LNCaP clone FGC (cell line): ENCODE results near the gene SELENOH.
"Not testable (repeated sequence)": the region's sequence is repeated elsewhere in the genome, so short reads cannot be mapped to it uniquely, and the experiment has no call there.

Experiments used
- DNase-seq: peaks from one replicate; pipeline ENCODE4 v3.0.0-alpha.2; 2011; ENCODE audit warnings: low read depth
- H3K4me3 ChIP-seq: 2 replicates; pipeline ENCODE4 v1.5.1; 2011; ENCODE audit warnings: mild to moderate bottlenecking, low read depth, low read length, control low read depth
- CTCF ChIP-seq: IDR thresholded peaks from 2 replicates; pipeline ENCODE4 v1.5.1; 2012; ENCODE audit warnings: mild to moderate bottlenecking; ENCODE audit not compliant: control insufficient read depth, insufficient read depth; ENCODE audit errors: extremely low read depth

SELENOH gene

GRCh38 chr11:57741132-57742086 is at the start of gene SELENOH:
SELENOH (plus strand) TSS chr11:57741491; CDS start chr11:57741596, 105 bp downstream.
- DNase-seq = peak; percentile 96
- H3K4me3 ChIP-seq = peak within 1 kb of the TSS; percentile 95
- no peak for TF ChIP-seq CTCF

GRCh38 chr11:57698843-57699365 is 42.4 kb upstream of the SELENOH start:
- no peak for DNase-seq
- no peak overlapping the region for H3K4me3 ChIP-seq
- TF ChIP-seq CTCF = no peak

- no peak for TF ChIP-seq CTCF
Observed at GRCh38 chr11:57699813-57700212, 41.5 kb upstream of the SELENOH start.

GRCh38 chr11:57700425-57700824 is 40.9 kb upstream of the SELENOH start:
- H3K4me3 ChIP-seq = no peak overlapping the region
- DNase-seq = no peak
- TF ChIP-seq CTCF = no peak

More at GRCh38 chr11:57699813-57700212, 41.5 kb upstream of the SELENOH start:
- H3K4me3 ChIP-seq = no peak overlapping the region
- no peak for DNase-seq

GRCh38 chr11:57703341-57703740 is 38.0 kb upstream of the SELENOH start:
- no peak overlapping the region for H3K4me3 ChIP-seq
- TF ChIP-seq CTCF = no peak
- no peak for DNase-seq

GRCh38 chr11:57704932-57705331 is 36.4 kb upstream of the SELENOH start:
- H3K4me3 ChIP-seq = no peak overlapping the region
- no peak for TF ChIP-seq CTCF
- no peak for DNase-seq

- not testable (repeated sequence) for DNase-seq, H3K4me3 ChIP-seq
Observed at GRCh38 chr11:57705432-57705831, 35.9 kb upstream of the SELENOH start.
